GM12892 (cell line): ENCODE results near the gene TSPAN14.
A peak's percentile ranks its signal among the peaks of the same experiment; 100 is the strongest.

Experiments used
- DNase-seq: peaks from one replicate; pipeline ENCODE4 v3.0.0; 2011; ENCODE audit not compliant: insufficient read length
- FAIRE-seq: peaks from 2 replicates; lab custom pipeline; 2011; peaks lifted over from hg19 to GRCh38; lab: Jason Lieb, UNC
- POLR2A ChIP-seq: IDR thresholded peaks from 2 replicates; pipeline ENCODE4 v1.6.1; 2011; ENCODE audit warnings: low read depth, low read length, control low read depth
- POLR2AphosphoS5 ChIP-seq: IDR thresholded peaks from 2 replicates; pipeline ENCODE4 v1.6.1; 2011; ENCODE audit warnings: low read depth, low read length, control low read depth
- TAF1 ChIP-seq: IDR thresholded peaks from 2 replicates; pipeline ENCODE4 v1.6.1; 2011; ENCODE audit warnings: low read depth, mild to moderate bottlenecking, control low read depth, low read length, borderline replicate concordance

TSPAN14 gene

GRCh38 chr10:80519936-80520650 lies 66.0 kb downstream of the TSPAN14 start:
- FAIRE-seq, result no peak

GRCh38 chr10:80520661-80521470 lies 66.8 kb downstream of the TSPAN14 start:
- DNase-seq, result no peak
- FAIRE-seq, result no peak
- no peak for TF ChIP-seq TAF1
- TF ChIP-seq POLR2A, result no peak
- TF ChIP-seq POLR2AphosphoS5, result no peak

More at GRCh38 chr10:80519936-80520650, 66.0 kb downstream of the TSPAN14 start:
- TF ChIP-seq POLR2A, result no peak
- no peak for TF ChIP-seq POLR2AphosphoS5
- TF ChIP-seq TAF1, result no peak
- no peak for DNase-seq

GRCh38 chr10:80522756-80523363 lies 68.8 kb downstream of the TSPAN14 start:
- no peak for DNase-seq
- no peak for FAIRE-seq
- TF ChIP-seq TAF1, result no peak
- no peak for TF ChIP-seq POLR2AphosphoS5
- no peak for TF ChIP-seq POLR2A

- DNase-seq (no peak), FAIRE-seq (peak; percentile 72)
- TF ChIP-seq POLR2AphosphoS5, result no peak
- TF ChIP-seq TAF1, result no peak
- TF ChIP-seq POLR2A, result no peak
These were observed 69.7 kb downstream of the TSPAN14 start for GRCh38 chr10:80523773-80524172.

GRCh38 chr10:80524190-80524909 lies 70.2 kb downstream of the TSPAN14 start:
- TF ChIP-seq POLR2AphosphoS5 (no peak), POLR2A (no peak)
- no peak for FAIRE-seq
- no peak for DNase-seq

GRCh38 chr10:80526218-80526617 lies 72.1 kb downstream of the TSPAN14 start:
- no peak for FAIRE-seq
- TF ChIP-seq POLR2A (no peak), POLR2AphosphoS5 (no peak), TAF1 (no peak)
- DNase-seq, result no peak

- TF ChIP-seq POLR2AphosphoS5, result no peak
- TF ChIP-seq TAF1, result no peak
- no peak for TF ChIP-seq POLR2A
- FAIRE-seq (no peak), DNase-seq (no peak)
These were observed 72.6 kb downstream of the TSPAN14 start for GRCh38 chr10:80526742-80527141.

- no peak for FAIRE-seq
- no peak for TF ChIP-seq POLR2A
- TF ChIP-seq POLR2AphosphoS5, result no peak
- TF ChIP-seq TAF1, result no peak
These were observed 74.1 kb downstream of the TSPAN14 start for GRCh38 chr10:80528185-80528700.

GRCh38 chr10:80528901-80529300 lies 74.8 kb downstream of the TSPAN14 start:
- DNase-seq (no peak), FAIRE-seq (no peak)
- TF ChIP-seq POLR2AphosphoS5 (no peak), TAF1 (no peak), POLR2A (no peak)

More at GRCh38 chr10:80528185-80528700, 74.1 kb downstream of the TSPAN14 start:
- DNase-seq, result no peak

GRCh38 chr10:80529604-80530003 lies 75.5 kb downstream of the TSPAN14 start:
- TF ChIP-seq POLR2A (no peak), TAF1 (no peak), POLR2AphosphoS5 (no peak)
- DNase-seq, result no peak
- FAIRE-seq, result no peak

GRCh38 chr10:80530251-80530650 lies 76.1 kb downstream of the TSPAN14 start:
- DNase-seq, result no peak
- no peak for FAIRE-seq
- TF ChIP-seq TAF1 (no peak), POLR2A (no peak), POLR2AphosphoS5 (no peak)
